Urothelium cell line (cell line): ENCODE results near the gene HECA.
"Not testable (repeated sequence)": the region's sequence is repeated elsewhere in the genome, so short reads cannot be mapped to it uniquely, and the experiment has no call there.

Experiments used
- DNase-seq: peaks from one replicate; pipeline ENCODE4 v3.0.0; 2011; ENCODE audit warnings: low spot score, mixed read lengths
- FAIRE-seq: peaks from 2 replicates; lab custom pipeline; 2011; peaks lifted over from hg19 to GRCh38; lab: Jason Lieb, UNC

The HECA gene

DNA sequence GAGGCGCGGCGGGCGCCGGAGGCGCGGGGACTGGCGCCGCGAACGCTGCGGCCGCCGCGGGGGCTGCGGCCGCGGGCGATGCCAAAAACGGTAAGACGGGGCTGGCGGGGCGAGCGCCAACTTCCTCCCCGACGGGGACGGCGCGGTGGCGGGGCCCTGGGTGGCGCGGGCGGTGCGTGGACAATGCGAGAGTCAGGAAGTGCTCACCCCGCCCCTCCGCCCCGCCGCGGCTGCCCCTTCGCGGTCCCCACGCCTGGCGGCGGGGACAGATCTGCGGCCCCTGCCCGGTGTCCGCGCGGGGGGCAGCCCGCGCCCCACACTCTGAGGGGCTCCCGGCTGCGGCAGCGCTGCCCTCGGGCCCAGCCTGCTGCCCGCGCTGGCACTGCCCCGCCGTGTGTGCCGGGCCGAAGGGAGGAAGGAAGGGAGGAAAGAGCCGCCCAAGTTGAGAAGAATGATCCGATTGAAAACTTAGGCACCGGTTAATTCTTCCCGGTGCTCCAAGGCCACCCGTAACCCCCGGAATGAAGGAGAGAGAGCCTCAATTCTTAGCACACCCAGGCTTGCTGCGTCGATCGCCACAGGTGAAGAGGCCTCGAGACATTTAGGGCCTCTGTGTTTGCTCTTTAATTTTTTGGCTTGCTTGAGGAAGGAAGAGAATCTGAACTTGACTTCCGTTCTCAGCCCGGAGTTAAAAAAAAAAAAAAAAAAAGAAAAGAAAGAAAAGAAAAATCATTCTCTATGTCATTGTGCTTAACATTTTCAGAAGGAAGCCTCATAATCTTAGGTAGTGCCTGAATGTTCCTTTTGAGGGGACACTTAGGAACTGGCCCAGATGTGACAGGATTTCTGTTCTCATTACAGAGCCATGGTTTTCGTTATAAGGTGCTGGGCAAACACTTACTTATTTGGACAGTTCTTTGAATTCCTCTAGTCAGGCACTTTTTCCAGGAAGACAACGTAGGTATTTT lies 982 bp downstream of the HECA start:
- FAIRE-seq (no peak), DNase-seq (peak; percentile 31)

DNA sequence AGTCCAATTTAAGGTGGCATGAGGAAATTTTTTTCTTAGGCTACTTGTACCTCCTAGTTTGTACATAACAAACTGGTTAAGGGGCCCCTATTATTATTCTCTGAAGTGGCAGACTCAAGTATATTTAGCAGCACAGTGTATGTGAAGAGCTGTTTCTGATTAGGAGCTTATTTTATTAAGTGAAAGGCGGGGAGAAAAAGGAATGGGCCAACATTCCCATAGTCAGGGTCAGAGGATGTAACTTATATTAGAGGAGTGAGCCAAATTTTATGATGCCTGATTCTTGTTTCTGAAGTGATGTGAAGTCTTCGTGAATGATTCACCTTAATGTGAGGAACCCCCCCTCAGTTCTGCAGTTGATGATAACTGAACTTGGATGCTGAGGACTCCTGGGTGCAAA lies 2.8 kb downstream of the HECA start:
- no peak for DNase-seq
- FAIRE-seq, result no peak

GRCh38 chr6:139140854-139141253 lies 6.0 kb downstream of the HECA start:
- not testable (repeated sequence) for FAIRE-seq, DNase-seq

GRCh38 chr6:139142262-139142661 lies 7.4 kb downstream of the HECA start:
- FAIRE-seq (no peak), DNase-seq (no peak)

DNA sequence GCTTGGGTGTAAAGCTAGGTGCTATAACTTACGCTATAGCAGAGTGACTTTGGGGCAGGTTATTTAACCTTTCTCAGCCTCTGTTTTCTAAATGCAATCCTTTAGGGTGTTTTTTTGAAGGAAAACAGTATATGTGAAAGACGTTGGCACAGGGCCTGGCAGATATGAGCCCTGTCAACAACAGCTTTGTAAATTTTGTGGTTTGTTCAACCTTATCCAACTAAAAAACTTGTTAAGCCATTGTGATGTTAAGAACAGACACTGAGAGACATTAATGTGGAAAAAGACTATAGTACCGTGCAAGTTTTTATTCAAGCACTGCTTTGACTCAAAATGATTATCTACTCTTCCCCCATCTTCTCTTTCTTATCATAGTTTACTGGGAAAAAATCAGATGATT lies 8.2 kb downstream of the HECA start:
- no peak for FAIRE-seq
- DNase-seq, result no peak

DNA sequence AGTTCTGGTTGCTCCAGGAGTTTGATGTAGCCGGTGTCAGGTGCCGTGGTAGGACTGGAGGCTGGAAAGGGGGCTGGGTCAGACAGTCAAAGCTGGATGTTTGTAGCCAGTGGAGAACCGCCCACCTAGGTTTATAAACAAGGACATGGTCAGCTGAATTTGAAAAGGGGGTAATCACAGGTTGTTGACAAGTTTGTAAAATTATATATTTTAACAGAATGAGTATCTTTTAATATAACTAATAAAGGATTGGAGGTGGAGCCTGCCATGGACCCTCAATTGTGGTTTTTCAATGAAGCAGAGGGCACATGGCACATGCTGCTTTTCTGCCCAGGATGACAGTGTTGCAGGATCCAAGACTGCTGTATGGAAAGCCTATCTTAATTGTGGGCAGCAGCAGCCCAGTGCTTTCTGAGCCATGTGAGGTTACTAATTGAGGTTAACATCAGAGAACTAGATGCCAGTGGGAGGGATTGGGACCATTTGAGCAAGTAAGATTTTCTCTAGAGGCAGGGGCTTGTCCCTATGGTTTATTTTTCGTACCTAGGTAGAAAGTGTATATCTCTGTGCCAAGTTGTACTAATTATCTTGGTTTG lies 9.7 kb downstream of the HECA start:
- DNase-seq, result no peak
- FAIRE-seq, result no peak

- DNase-seq (no peak), FAIRE-seq (no peak)
Observed at GRCh38 chr6:139145661-139146060, 10.8 kb downstream of the HECA start.

GRCh38 chr6:139146317-139146726 lies 11.4 kb downstream of the HECA start:
- no peak for DNase-seq
- no peak for FAIRE-seq

GRCh38 chr6:139147628-139148027 lies 12.7 kb downstream of the HECA start:
- FAIRE-seq (no peak), DNase-seq (no peak)

- no peak for FAIRE-seq
Observed at GRCh38 chr6:139148557-139149235, 13.8 kb downstream of the HECA start.

DNA sequence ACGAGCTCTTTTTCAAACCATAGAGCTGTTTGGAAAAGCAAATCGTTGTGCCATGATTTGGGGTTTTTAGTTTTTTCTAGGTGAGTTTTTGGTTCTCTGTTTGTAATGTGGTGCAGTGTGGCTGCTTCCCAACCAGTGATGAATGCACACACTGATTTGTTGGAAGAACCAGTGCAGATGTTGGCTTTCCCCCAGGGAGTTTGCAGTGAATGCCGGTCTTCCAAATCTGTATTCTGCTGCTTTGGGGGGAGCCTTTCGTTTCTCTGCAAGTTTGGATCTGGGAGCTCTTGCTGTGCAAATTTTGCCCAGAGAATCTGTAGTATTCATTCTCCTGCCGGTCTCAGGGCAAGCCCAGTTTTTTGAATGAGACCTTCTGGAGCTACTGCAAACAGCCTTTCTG lies 14.5 kb downstream of the HECA start:
- DNase-seq (no peak), FAIRE-seq (no peak)

More at GRCh38 chr6:139148557-139149235, 13.8 kb downstream of the HECA start:
- DNase-seq, result no peak

GRCh38 chr6:139150920-139151319 lies 16.0 kb downstream of the HECA start:
- no peak for FAIRE-seq

GRCh38 chr6:139151425-139152087 lies 16.7 kb downstream of the HECA start:
- DNase-seq (no peak), FAIRE-seq (no peak)

More at GRCh38 chr6:139150920-139151319, 16.0 kb downstream of the HECA start:
- no peak for DNase-seq

GRCh38 chr6:139152088-139152891 lies 17.4 kb downstream of the HECA start:
- no peak for FAIRE-seq
- no peak for DNase-seq

GRCh38 chr6:139152892-139153271 lies 18.0 kb downstream of the HECA start:
- no peak for FAIRE-seq
- DNase-seq, result no peak

DNA sequence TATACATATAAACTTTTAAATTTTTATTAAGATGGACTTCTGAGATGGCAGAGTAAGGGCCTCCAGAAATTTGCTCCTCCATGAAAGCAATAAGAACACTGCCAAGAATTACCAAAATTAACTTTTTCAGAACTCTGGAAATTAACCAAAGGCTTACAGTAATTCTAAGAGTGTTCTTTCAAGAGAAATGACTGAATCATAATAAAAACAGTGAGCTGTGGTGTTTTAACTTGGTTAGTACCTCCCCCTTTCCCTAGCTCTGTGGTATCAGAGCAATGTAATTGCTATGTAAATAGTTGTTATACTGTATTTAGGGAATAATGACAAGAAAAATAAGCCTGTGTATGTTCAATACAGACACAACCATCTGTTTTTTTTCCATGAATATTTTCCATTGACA lies 19.0 kb downstream of the HECA start:
- no peak for DNase-seq
- FAIRE-seq, result no peak

- no peak for DNase-seq
- FAIRE-seq, result no peak
Observed at GRCh38 chr6:139154881-139155547, 20.1 kb downstream of the HECA start.

DNA sequence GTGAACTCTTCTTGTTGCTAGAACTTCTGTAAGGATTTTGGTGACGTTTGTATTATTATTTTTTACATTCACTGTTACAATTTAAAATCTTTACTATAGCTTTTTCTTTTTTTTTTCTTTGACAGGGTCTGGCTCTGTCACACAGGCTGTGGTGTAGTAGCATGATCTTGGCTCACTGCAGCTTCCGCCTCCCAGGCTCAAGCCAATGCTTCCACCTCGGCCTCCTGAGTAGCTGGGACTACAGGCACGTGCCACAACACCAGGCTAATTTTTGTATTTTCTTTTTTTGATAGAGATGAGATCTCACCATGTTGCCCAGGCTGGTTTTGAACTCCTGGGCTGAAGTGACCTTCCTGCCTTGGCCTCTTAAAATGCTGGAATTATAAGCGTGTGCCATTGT lies 21.2 kb downstream of the HECA start:
- FAIRE-seq, result no peak
- no peak for DNase-seq

GRCh38 chr6:139156551-139156950 lies 21.7 kb downstream of the HECA start:
- no peak for FAIRE-seq

DNA sequence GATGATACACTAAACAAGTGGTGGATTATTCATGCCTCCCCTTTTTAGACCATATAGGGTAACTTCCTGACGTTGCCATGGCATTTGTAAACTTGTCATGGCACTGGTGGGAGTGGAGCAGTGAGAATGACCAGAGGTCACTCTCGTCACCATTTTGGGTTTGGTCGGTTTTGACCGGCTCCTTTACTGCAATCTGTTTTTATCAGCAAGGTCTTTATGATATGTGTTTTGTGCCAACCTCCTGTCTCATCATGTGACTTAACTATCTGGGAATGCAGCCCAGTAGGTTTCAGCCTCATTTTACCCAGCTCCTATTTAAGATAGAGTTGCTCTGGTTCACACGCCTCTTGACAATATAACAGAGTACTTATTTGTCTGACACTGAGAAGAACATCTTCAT lies 22.2 kb downstream of the HECA start:
- DNase-seq, FAIRE-seq: not testable (repeated sequence)

More at GRCh38 chr6:139156551-139156950, 21.7 kb downstream of the HECA start:
- DNase-seq, result no peak
